Nephron progenitor cell (in vitro differentiated cells): Measurements from ENCODE around the gene SHH.
A peak's percentile ranks its signal among the peaks of the same experiment; 100 is the strongest.

Source experiments
- DNase-seq: peaks from one replicate; pipeline ENCODE4 v3.0.0; 2021
- H3K27ac Mint-ChIP-seq: 2 replicates; pipeline ENCODE4 v1.8.0; 2021; ENCODE audit warnings: mild to moderate bottlenecking, moderate library complexity, mixed read lengths
- H3K27me3 Mint-ChIP-seq: 2 replicates; pipeline ENCODE4 v1.8.0; 2021; ENCODE audit warnings: mild to moderate bottlenecking, low read depth, mixed read lengths; ENCODE audit not compliant: poor library complexity
- H3K36me3 Mint-ChIP-seq: 2 replicates; pipeline ENCODE4 v1.8.0; 2021; ENCODE audit warnings: low read depth, mixed read lengths
- H3K4me1 Mint-ChIP-seq: 2 replicates; pipeline ENCODE4 v1.8.0; 2021; ENCODE audit warnings: mixed read lengths
- H3K4me3 Mint-ChIP-seq: 2 replicates; pipeline ENCODE4 v1.8.0; 2021; ENCODE audit warnings: mild to moderate bottlenecking, moderate library complexity, mixed read lengths
- H3K9me3 Mint-ChIP-seq: 2 replicates; pipeline ENCODE4 v1.8.0; 2021; ENCODE audit warnings: mild to moderate bottlenecking, moderate library complexity, mixed read lengths
- TF ChIP-seq, protein P1 (sequence below): fragments of 200-600 bp; sonication (generic); IDR thresholded peaks from 2 replicates; pipeline ENCODE4 v1.5.0; 2021; ENCODE audit warnings: antibody characterized with exemption

Gene SHH

DNA sequence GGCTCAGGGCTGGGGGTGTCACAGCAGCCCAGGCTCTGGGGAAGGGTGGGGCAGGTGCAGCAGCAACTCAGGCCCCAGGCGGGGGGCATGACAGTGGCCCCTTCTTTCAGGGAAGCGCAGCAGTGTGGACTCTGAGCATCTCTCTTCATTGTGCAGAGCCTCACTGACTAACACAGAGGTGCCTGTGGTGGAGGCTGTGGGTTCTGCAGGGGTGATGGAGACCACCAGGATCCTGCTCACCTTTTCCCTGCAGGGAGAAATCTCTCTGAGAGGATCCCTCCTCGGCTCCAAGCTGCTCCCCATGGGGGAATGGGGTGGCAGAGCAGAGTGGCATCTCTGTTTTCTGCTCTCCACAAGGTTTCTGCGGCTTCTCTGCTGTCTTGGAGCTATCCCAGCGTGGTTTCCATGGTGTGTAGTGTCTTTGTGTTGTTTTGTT lies 37.8 kb upstream of the SHH start:
- TF ChIP-seq, protein P1, sequence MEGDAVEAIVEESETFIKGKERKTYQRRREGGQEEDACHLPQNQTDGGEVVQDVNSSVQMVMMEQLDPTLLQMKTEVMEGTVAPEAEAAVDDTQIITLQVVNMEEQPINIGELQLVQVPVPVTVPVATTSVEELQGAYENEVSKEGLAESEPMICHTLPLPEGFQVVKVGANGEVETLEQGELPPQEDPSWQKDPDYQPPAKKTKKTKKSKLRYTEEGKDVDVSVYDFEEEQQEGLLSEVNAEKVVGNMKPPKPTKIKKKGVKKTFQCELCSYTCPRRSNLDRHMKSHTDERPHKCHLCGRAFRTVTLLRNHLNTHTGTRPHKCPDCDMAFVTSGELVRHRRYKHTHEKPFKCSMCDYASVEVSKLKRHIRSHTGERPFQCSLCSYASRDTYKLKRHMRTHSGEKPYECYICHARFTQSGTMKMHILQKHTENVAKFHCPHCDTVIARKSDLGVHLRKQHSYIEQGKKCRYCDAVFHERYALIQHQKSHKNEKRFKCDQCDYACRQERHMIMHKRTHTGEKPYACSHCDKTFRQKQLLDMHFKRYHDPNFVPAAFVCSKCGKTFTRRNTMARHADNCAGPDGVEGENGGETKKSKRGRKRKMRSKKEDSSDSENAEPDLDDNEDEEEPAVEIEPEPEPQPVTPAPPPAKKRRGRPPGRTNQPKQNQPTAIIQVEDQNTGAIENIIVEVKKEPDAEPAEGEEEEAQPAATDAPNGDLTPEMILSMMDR: no peak
- peaks cover 11% of the 10 kb centered on the region for H3K4me1 Mint-ChIP-seq
- H3K4me3 Mint-ChIP-seq: no peak overlapping the region
- H3K9me3 Mint-ChIP-seq: no peaks in the 10 kb centered on the region
- no peak overlapping the region for H3K27ac Mint-ChIP-seq
- no peaks in the 10 kb centered on the region for H3K36me3 Mint-ChIP-seq
- H3K27me3 Mint-ChIP-seq: peaks cover 11% of the 10 kb centered on the region
- no peak for DNase-seq

DNA sequence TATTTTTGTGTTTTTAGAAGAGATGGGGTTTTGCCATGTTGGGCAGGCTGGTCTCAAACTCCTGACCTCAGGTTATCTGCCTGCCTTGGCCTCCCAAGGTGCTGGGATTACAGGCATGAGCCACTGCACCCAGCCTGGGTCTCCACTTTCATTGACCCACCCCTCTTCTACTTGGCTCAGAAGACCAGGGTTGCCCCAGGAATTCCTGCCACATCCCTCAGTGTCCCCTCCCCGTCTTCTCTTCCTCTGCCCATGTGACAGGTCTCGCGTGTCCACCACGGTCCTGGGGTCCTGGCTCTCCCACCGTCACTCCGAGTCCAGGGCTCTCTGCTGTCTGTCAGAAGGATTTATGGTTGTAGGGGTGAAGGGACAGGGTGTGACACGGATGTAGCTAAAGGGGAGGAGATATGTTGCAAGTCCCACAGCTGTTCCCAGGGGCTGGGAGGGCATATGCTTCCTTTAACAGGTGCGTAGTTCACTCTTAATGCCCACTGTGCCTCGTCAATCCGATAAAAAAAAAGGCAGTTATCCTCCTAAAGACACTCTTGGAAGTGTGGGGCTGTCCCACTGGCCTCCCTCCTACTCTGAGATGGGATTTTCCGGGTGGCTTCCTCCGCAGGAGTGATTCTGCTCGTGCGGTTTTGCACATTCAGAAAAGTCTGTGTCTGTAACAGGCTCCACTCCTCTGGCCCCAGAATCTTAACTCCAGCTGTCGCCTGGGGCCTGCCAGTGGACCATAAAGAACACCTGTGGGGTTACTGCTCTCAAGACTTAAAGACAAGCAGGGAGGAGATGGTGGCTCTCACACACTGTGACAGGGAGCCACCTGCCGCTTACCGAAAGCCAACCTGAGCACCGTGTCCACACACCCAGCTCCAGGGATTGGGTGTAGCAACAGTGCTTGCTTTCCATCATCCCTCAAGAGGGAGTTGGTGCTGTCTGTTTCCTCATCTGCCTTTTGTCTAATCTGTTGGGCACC lies 36.7 kb upstream of the SHH start:
- H3K9me3 Mint-ChIP-seq: no peaks in the 10 kb centered on the region
- TF ChIP-seq, protein P1: no peak
- H3K27me3 Mint-ChIP-seq: peaks cover 11% of the 10 kb centered on the region
- peak overlapping the region; percentile 80 for H3K27ac Mint-ChIP-seq
- peaks cover 20% of the 10 kb centered on the region for H3K4me1 Mint-ChIP-seq
- DNase-seq: no peak
- H3K36me3 Mint-ChIP-seq: no peaks in the 10 kb centered on the region
- H3K4me3 Mint-ChIP-seq: no peak overlapping the region

DNA sequence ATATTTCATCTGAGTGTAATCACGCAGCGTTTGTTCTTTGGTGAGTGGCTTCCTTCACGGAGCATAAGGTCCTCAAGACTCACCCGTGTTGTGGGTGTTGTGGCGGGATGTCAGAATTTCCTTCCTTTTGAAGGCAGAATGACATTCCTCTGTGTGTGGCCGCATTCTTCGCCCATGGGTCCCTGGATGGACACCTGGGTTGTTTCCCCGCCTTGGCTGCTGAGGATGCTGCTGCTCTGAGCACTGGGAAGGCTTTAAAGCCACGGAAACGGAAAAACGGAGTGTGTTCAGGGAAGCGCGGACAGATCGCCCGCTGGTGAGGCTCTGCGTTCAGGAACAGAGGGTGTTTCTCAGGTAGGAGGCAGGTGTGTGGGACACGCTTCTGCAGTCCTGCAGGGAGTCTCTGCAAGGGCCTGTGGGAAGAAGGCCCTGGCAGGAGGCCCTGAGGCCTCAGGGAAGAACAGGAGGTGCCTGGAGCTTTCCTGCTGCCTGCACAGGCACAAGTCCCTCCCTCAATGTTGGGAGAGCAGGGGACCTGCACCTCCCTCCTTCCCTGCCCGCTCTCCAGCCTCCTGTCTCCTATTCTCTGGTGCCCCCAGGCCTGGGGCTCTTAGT lies 35.7 kb upstream of the SHH start:
- no peak for DNase-seq
- peaks cover 26% of the 10 kb centered on the region for H3K4me1 Mint-ChIP-seq
- no peak overlapping the region for H3K4me3 Mint-ChIP-seq
- H3K36me3 Mint-ChIP-seq: no peaks in the 10 kb centered on the region
- no peak overlapping the region for H3K27ac Mint-ChIP-seq
- TF ChIP-seq, protein P1: no peak
- H3K9me3 Mint-ChIP-seq: no peaks in the 10 kb centered on the region
- H3K27me3 Mint-ChIP-seq: peaks cover 7% of the 10 kb centered on the region

DNA sequence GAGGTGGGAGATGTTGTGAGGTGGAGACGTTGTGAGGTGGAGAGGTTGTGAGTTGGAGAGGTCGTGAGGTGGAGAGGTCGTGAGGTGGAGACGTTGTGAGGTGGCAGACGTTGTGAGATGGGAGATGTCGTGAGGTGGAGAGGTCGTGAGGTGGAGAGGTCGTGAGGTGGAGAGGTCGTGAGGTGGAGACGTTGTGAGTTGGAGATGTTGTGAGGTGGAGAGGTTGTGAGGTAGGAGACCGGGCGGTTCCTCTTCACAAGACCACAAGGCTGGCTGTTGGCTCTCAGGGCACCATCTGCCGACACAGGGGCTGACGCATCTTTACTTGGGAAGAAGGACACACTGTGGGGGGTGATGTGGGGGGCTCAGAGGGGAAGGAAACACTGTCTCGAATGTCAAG lies 34.7 kb upstream of the SHH start:
- Mint-ChIP-seq H3K4me1 (peaks cover 35% of the 10 kb centered on the region), H3K36me3 (no peaks in the 10 kb centered on the region), H3K4me3 (no peak overlapping the region), H3K27ac (no peak overlapping the region), H3K9me3 (no peaks in the 10 kb centered on the region), H3K27me3 (peaks cover 7% of the 10 kb centered on the region)
- TF ChIP-seq, protein P1: no peak
- no peak for DNase-seq

DNA sequence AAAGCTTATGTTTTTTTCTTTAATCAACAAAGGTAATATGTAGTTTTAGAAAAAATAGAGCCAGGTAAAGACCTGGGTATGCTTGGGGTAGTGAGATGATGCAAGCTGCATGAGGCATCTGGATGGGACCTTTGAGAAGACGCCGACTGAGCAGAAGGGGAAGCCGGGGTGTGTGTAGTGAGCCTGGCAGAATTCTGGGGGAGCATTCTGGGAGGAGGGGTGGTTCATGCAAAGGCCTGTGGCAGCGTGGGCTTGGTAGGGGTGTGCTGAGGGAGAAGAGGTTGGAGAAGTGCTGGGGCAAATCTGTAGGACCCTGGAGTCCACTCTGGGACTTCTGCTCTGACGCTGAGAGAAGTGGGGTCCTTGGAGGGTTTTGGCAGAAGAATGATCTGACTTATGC lies 33.9 kb upstream of the SHH start:
- peaks cover 38% of the 10 kb centered on the region for H3K4me1 Mint-ChIP-seq
- DNase-seq: no peak
- peaks cover 4% of the 10 kb centered on the region for H3K27me3 Mint-ChIP-seq
- H3K27ac Mint-ChIP-seq: no peak overlapping the region
- TF ChIP-seq, protein P1: no peak
- no peak overlapping the region for H3K4me3 Mint-ChIP-seq
- no peaks in the 10 kb centered on the region for H3K36me3 Mint-ChIP-seq
- no peaks in the 10 kb centered on the region for H3K9me3 Mint-ChIP-seq
